ENCODE measurements around the gene RALBP1.
"Not testable (repeated sequence)": the region's sequence is repeated elsewhere in the genome, so short reads cannot be mapped to it uniquely, and the experiment has no call there.

RALBP1 gene

DNA sequence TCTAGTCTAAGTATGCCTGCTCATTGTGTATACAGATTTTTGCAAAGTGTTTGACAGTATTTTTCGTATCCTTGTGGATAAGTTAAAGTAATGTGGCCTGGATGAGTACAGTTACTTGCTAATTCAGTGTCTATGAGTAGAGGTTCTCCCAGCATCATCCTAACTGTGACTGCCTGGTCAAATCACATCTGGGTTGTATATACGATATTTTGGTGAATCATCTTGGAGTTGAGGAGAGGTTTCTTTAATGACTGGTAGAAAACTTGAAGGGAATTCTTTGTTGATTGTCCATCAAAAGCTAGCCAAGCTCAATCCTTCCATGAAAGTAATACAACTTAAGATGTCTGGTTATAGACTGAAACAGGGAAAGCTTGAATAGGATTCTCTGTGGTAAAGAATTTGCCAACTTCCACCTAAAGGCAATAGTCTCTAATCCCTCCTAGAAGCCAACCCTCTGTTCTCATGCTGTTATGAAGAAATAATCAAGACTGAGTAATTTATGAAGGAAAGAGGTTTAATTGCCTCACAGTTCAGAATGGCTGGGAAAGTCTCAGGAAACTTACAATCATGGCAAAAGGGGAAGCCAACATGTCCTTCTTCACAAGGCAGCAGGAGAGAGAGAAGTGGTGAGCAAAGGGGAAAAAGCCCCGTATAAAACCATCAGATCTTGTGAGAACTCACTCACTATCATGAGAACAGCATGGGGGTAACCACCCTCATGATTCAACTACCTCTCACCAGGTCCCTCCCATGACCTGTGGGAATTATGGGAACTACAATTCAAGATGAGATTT lies 19.4 kb upstream of the RALBP1 start:
- DNase-seq = peak in 2 of 3 donors; percentile 12 to 17

- DNase-seq = no peak
Observed at GRCh38 chr18:9466127-9466526, 9.2 kb upstream of the RALBP1 start.

DNA sequence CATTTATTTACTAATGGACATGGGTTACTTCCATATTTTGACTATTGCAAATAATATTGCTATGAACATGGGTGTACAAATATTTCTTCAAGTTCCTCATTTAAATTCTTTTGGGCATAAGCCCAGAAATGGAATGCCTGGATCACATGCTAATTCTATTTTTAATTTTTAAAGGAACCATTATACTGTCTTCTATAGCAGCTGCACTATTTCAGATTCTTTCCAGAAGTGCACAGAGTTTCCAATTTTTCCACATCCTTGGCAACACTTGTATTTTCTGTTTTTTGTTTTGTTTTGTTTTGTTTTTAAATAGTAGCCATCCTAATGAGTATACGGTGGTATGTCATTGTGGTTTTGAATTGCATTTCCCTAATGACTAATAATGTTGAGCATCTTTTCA lies 8.5 kb upstream of the RALBP1 start:
- DNase-seq = peak; percentile 36 to 85 (median 67)

- no peak for DNase-seq
Observed at GRCh38 chr18:9468998-9469397, 6.3 kb upstream of the RALBP1 start.

DNA sequence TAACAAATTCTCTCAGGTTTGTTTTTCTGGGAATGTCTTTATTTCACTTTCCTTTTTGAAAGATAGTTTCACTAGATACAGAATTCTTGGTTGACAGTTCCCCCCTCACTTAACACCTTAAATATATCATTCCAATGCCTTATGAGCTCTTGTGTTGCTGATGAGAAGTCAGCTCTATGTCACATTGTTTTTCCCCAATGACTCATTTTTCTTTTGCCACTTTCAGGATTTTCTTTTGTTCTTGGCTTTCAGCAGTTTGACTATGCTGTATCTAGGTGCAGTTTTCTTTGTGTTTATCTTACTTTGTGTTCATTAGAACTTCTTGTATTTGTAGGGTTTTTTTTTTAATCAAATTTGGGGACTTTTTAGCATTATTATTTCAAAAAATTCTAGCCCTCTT lies 5.6 kb upstream of the RALBP1 start:
- DNase-seq = peak; percentile 40 to 61 (median 60)

DNA sequence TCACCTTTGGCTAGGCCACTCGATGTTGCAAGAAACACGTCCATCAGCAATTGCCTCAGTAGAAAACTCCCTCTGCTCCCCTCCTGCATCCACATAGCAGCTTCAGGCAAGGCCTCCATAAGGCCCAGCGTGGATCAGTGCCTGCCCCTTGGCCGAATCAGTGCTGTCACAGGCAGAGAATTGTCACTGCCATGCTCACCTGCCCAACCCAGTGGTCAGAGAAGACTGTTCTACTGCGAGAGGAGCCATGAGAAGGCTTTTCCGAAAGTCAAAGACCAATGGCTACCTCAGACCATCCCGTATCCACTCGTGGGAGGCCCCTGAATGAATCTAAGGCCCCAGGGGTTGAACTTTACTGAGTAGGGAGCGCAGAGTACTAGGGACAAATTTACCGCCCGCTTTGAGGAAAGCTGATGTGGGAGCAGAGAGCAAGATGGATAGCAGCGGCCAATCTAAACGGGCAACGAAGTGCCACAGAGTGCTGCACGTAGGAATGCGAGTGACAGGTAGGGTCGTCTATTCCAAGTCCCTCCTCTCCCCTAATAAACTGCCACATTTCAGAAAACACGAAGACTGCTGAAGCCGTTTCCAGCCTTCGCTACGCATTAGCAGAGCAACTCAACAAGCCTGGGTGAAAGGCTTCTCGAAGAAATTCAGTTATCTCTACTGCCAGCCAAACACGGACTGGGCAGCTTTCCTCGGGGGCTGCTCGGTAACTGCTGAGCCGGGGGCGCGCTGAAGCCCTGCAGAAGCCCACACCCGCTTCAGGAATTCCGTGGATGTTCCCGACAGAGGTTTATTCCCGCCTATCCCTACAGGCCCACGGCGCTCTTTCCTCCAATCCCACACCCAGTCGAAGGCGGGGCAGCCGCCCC lies 968 bp upstream of the RALBP1 start:
- no peak for DNase-seq

- DNase-seq = peak; percentile 24 to 75 (median 25)
Observed at GRCh38 chr18:9475643-9476591, 604 bp downstream of the RALBP1 start.

DNA sequence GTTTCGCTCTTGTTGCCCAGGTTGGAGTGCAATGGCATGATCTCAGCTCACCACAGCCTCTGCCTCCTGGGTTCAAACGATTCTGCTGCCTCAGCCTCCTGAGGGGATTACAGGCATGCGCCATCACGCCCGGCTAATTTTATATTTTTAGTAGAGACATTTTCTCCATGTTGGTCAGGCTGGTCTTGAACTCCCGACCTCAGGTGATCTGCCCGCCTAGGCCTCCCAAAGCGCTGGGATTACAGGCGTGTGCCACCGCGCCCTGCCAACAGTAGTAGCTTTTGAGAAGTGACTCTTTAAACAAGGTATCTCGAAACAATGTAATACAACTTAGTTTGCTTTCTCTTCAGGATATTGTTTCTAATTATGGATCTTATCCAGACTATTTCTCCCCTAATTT lies 1.6 kb downstream of the RALBP1 start:
- DNase-seq = not testable (repeated sequence)

DNA sequence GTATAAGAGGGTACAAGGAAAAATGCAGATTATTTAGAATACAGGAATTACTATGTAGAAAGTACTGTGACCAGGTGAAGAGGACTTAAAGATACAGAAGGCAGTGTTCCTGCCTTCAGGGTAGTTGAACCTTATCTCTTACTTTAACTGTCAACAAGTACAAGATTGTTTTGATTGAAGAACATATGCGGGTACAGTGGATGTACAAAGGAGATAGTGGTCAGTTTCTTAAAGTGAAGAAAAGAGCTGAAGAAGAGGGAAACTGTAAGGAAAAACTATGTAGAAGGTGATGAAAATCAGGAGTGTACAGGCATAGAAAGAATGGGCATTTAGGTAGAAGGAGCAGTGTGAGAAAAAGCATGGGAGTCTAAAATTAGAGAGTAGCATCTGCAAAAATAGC lies 2.2 kb downstream of the RALBP1 start:
- no peak for DNase-seq

- no peak for DNase-seq
Observed at GRCh38 chr18:9478545-9478944, 3.2 kb downstream of the RALBP1 start.

DNA sequence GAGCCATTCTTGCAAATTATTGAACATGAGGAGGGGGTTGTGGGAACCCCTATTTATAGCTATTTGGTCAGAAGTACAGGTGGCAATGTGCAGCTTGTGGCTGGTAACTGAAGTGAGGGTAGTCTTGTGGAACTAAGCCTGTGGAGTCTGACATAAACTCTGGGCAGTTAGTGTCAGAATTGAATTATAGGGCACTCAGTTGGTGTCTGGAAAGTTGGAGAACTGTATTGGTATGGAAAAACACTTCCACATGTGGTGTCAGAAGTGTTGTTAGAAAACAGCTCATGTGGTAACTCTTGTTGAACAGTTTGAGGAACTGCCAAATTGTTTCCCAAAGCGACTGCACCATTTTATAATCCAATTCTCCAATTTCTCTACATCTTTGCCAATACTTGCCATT lies 7.5 kb downstream of the RALBP1 start:
- peak; percentile 12 to 45 (median 38) for DNase-seq

DNA sequence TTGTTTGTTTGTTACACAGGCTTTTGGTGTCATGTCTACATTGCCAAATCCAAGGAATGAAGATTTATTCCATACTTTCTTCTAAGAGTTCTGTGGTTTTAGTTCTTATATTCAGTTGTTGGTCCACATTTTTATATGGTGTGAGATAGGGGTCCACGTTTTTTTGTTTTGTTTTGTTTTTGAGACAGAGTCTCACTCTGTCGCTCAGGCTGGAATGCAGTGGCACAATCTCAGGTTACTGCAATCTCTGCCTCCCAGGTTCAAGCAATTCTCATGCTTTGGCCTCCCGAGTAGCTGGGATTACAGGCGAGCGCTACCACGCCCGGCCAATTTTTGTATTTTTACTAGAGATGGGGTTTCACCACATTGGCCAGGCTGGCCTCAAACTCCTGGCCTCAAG lies 8.2 kb downstream of the RALBP1 start:
- no peak for DNase-seq

- DNase-seq = peak; percentile 16 to 33 (median 32)
Observed at GRCh38 chr18:9484856-9485255, 9.5 kb downstream of the RALBP1 start.

DNA sequence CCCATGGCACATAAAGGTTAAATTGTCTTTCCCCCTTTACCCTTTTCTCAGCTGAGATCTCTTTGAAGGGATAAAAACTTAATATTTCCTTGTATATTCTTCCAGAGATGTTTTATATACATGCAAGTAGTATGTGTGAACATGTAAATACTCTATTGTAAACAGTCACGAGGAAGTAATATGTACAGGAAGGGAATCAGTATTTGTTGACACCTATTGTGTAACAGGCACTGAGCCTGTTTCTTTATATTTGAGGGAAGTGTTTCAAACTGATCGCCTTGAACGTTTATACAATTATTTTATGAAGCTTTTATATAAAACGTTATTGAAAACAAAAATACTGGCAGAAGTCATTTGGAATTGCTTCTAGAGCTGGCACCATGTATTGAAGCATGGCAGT lies 13.2 kb downstream of the RALBP1 start:
- DNase-seq = peak in 1 of 3 donors; percentile 51

GRCh38 chr18:9494778-9495331 lies 19.5 kb downstream of the RALBP1 start:
- peak; percentile 59 to 84 (median 65) for DNase-seq

DNA sequence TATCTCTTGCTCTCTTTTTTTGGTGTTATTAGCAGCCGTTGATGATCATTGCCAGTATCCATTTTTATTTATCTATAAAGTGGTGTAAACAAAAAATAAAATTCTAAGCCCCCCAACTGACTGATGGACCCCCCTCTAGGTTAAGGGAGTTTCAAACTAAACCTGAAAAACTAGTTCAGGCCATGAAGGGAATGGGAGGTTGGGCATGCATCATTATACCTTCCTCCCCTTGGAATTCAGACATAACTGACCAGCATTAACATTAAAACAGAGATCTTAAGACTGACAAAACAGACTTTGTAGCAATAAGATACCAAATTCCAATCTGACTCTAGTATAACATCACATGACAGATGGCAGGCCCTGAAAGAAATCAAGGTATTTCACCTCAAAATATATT lies 20.2 kb downstream of the RALBP1 start:
- DNase-seq = no peak

GRCh38 chr18:9495916-9496705 lies 20.8 kb downstream of the RALBP1 start:
- DNase-seq = no peak

DNA sequence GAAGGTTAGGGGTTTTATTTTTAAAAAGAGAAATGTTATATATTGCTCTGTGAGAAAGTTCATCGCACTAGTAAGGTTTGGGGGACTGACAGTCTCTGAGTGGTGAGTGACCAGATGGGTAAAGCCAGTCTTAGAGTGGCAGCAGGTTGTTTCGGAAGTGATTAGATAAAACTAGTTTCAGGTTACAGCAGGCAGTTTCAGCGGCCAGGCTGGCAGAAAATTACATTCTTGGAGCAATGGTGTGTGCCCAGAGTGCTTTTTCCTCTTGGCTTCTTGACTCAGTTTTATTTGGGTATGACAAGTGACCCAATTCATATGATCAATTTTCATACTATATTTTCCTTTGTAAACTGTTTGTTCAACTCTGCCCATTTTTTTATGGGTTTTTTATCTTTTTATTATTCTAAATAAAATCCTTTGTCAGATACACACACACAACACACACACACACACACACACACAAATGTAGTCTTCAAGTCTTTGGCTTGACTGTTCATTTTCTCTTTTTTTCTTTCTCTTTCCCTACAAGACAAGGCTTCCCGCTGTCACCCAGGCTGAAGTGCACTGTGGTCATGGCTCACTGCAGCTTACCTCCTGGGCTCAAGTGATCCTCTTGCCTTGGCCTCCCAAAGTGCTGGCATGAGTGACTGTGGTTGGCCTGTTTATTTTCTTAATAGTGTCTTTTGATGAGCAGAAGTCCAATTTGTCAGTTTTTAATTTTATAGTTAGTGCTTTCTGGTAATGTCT lies 30.9 kb downstream of the RALBP1 start:
- no peak for DNase-seq

DNA sequence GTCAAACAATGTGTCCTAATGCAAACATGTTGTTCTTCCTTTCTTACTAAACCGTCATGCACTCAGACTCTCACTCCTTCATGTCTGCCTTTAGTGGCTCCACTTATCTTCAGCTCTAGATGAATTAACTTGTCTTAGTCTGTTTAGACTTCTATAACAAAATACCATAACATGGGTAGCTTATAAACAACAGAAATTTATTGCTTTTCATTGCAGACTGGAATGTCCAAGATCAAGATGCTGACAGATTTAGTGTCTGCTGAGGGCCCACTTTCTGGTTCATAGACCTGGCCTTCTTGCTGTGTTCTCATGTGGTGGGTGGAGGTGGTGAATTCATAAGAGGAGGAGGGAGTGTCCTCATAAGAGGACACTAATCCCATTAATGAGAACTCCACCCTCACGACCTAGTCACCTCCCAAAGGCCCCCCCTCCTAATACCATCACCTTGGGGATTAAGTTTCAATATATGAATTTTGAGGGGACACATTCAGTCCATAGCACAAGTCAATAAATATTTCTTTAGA lies 32.3 kb downstream of the RALBP1 start:
- DNase-seq = no peak

GRCh38 chr18:9508446-9509025 lies 33.2 kb downstream of the RALBP1 start:
- DNase-seq = no peak

Data from suppressor macrophage treated with lipopolysaccharide for 1 hour (primary cell).